ENCODE measurements around the gene FYN.

FYN gene

GRCh38 chr6:111884068-111884467 lies 10.8 kb upstream of the FYN start:
- in situ Hi-C loops (cut with MboI; ENCODE audit: low sequenced_read_pairs), result no loop called here

DNA sequence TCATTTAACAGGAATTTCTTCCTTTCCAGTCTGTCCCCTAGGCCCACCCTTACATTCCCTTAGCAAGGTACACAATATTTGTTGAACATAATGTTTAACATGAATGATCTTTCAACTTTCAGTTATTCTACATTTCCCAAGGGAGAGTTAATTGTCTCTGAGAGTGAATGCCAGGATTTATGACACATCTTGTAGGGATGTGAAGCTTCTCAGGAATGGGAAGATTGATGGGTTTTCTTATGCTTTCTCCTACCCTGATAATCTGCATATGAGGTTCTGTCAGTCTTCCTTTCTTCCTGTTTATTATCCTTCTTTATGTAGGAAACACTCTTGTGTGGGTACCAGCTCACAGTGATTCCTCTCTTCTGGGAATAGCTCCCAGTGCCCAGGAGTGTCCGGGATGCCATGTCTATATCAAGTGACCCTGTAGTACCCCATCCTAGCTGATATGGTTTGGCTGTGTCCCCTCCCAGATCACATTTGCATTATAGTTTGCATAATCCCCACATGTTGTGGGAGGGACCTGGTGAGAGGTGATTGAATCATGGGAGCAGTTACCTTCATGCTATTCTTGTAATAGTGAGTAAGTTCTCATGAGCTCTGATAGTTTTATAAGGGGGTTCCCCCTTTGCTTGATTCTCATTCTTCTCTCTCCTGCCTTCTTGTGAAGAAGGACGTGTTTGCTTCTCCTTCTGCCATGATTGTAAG lies 7.1 kb upstream of the FYN start:
- in situ Hi-C loops (cut with MboI; ENCODE audit: low sequenced_read_pairs), result no loop called here

- in situ Hi-C loops (cut with MboI; ENCODE audit: low sequenced_read_pairs), result no loop called here
Observed at GRCh38 chr6:111875741-111876140, 2.5 kb upstream of the FYN start.

DNA sequence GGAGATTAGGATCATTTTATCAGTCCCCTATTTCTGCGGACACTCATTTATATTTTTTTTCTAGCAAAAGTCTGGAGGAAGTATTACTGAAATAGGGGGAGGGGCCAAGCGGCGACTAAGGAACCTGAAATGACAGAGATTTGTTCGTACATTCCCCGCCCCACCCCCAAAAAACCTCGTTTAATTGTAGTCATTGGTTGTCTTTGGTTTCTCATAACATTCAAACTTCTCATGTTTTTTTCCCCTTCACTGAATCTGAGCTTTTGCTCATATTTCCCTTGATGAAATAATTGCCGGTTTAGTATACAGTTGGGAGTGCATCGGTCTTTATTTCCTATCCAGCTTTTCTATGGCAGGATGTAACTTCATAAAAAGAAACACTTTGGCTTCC lies 768 bp upstream of the FYN start:
- in situ Hi-C loops (cut with MboI; ENCODE audit: low sequenced_read_pairs), result no loop called here

GRCh38 chr6:111872401-111873177 lies 663 bp downstream of the FYN start:
- in situ Hi-C loops (cut with MboI; ENCODE audit: low sequenced_read_pairs), result no loop called here

DNA sequence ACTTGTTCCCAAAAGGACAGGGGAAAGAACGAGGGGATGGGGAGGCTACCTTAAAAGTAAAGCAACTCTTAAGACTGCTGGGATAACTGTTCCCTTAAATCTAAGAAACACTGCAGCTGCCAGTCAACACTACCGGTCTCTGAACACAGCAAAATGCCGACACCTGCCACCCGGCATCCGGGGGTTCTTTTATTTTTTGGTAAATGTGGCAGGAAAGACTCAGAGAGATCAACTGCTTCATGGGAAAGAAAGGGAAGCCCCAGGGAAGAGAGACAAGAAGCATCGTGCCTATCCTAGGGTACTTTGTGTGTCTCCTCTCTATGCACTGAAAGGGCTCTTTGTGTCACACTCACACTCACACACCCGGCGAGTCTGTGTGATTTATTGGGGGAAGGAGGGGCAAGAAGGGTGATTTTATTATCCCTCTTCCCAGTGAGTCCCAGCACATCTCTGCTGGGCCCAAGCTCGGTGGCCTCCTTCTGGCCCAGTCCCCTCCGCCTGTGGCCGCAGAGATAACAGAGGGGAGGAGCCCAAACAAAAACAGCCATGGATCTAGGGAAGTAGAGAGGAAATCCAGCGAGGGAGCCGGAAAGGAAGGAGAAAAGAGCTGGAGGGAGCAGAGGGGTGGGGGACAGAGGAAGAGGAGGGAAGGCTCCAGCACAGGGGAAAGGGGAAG lies 1.4 kb downstream of the FYN start:
- in situ Hi-C loops (cut with MboI; ENCODE audit: low sequenced_read_pairs), result no loop called here

DNA sequence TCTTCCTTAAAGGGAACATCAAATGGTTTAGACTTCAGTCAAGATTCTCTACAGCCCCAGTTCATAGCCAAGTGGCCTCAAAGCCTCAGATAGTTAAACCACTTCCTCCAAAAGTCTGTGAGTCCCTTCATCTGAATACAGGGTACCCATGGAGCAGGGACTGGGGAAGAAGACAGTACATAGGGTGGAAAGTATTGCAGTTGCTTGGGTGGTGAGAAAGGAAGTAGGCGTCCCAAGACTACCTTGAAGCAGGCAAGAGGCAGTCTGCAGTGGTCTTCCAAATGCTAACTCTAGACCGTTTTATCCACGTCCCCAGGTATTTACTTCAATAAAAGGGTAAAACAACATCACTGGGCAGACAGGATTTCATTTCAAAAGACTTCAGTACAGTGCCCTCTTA lies 2.0 kb downstream of the FYN start:
- in situ Hi-C loops (cut with MboI; ENCODE audit: low sequenced_read_pairs), result no loop called here

- in situ Hi-C loops (cut with MboI; ENCODE audit: low sequenced_read_pairs), result no loop called here
Observed at GRCh38 chr6:111870742-111871064, 2.5 kb downstream of the FYN start.

GRCh38 chr6:111870051-111870741 lies 3.1 kb downstream of the FYN start:
- in situ Hi-C loops (cut with MboI; ENCODE audit: low sequenced_read_pairs), result no loop called here

- in situ Hi-C loops (cut with MboI; ENCODE audit: low sequenced_read_pairs), result no loop called here
Observed at GRCh38 chr6:111866857-111867256, 6.4 kb downstream of the FYN start.

DNA sequence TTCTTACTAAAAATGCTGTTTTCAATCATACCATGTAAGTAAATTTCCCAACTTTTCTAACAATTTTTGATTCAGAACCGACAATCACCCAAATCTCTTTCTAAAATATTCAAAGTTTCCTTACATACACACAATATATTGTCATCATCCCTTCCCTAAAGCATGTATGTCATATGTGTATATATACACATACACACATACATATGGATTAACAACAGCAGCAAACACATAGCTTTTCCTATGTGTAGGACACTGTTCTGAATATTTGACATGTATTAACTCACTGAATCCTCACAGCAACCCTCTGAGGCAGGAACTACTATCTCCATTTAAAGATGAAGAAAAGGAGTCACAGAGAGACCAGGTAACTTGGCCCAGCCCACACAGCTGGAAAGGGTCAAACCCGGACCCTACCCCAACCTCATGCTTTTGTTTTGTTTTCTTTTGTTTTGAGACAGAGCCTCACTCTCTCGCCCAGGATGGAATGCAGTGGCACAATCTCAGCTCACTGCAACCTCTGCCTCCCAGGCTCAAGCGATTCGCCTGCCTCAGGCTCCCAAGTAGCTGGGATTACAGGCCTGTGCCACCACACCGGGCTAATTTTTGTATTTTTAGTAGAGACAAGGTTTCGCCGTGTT lies 7.2 kb downstream of the FYN start:
- in situ Hi-C loops (cut with MboI; ENCODE audit: low sequenced_read_pairs), result no loop called here

DNA sequence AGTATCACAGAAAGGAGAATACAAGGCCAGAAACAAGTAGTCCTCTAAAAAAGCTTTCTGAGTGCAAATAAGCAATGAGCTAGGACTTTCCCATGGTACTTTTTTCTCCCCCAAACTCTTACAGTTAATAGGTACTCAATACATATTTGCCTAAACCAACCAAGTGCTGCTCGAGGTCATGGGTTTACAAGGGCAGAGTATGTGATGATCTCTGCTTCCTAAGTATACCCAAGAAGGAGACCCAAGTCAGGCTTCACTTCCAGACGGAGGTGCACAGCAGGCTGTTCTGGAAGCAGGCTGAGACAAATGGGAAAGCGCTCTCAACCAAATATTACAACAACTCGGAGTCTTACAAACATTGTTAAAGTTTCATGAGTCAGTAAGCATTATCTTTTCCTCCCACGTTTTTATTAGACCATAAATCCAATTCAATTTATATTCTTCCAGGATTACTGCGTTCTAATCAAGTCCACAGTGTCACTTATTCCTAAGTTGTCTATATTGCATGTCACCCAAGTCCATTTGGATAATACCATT lies 8.1 kb downstream of the FYN start:
- in situ Hi-C loops (cut with MboI; ENCODE audit: low sequenced_read_pairs), result no loop called here

GRCh38 chr6:111864138-111865048 lies 8.9 kb downstream of the FYN start:
- in situ Hi-C loops (cut with MboI; ENCODE audit: low sequenced_read_pairs), result no loop called here

DNA sequence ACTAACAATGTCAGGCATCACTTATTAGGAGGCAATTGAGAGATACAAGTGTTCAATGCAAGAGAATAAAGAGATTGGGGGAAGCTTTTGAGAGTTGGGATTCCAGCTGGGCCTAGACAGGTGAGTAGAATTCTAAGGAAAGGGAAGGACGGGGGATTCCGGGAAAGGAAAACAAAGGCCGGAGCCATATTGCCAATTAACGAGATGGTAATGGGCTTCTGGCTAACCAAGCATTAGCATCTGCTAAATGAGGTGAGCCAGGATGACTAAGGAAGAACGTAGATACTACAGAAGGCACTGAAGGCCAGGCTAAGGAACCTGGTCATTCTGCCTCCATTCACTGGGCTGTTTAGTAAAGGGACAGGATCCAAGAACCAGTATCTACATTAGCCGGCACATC lies 10.5 kb downstream of the FYN start:
- in situ Hi-C loops (cut with MboI; ENCODE audit: low sequenced_read_pairs), result no loop called here

GRCh38 chr6:111862314-111862713 lies 10.9 kb downstream of the FYN start:
- in situ Hi-C loops (cut with MboI; ENCODE audit: low sequenced_read_pairs), result no loop called here

DNA sequence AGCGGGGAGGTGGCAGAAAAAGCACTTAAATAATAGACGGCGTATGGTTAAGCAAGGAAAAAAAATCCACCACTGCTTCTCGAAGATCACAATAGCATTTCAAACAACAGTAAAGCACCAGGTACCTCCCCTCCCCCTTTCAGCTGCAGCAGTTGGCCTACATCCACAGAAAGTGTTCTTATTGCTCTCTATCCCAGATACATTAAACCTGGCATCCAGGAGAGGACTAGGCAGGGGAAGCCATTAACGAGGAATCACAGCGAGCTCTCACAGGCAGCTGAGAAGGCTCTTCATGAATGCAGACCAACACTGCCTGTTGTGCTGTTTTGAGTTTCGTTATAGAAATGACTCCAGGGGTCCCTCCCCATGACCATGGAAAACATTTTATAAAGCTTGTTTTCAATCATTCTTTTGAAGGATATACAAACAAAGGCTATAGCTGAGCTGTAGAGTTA lies 11.8 kb downstream of the FYN start:
- in situ Hi-C loops (cut with MboI; ENCODE audit: low sequenced_read_pairs), result no loop called here

DNA sequence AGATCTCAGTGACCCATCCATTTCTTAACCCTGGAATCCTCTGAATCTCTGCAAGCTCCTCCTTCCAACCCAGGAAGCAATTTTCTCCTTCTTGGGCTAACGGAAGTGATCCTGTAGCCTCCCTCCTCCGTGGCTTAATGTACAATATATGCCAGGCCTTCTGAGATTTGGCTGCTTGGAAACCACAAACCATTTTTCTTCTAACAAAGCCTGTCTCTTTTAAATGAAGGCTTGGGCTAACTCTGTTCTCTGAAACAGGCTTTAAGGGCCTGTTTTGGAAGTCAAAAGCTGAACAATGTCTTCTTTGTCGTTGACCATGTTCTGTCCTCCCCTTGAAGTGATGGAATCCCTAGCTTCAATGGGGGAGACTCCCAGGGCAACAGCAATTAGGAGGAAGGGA lies 14.9 kb downstream of the FYN start:
- in situ Hi-C loops (cut with MboI; ENCODE audit: low sequenced_read_pairs), result no loop called here

DNA sequence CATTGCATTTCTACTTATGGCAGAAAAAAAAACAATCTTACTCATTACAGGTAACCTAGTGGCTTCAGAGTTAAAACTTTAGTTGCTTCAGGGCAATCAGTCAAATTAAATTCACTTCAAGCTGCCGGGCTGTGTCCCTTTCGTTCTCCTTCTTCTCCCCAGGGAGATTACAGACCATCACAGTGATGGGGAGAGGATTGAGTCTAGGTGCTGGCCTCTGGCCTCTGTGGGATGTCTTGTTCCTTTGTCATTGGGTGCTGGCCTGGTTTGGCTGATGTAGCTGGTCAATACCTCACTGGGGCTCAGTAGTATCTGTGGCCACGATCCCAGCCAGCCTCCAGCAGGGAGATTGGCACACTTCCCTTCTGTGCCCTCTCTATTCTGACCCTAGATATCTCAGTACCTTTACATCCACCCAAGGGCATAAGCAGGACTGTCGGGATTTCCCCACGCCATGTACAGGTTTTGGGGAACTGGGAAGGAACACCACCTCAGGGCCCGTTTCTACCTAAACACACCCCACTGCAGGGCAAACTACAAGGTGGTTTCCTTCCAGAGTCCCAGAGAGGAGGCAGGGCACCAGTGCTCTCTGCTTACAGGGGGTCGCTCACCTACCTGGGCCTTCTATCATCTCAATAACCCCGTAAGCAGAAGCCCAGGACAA lies 15.4 kb downstream of the FYN start:
- in situ Hi-C loops (cut with MboI; ENCODE audit: low sequenced_read_pairs), result no loop called here

GRCh38 chr6:111855753-111856152 lies 17.5 kb downstream of the FYN start:
- in situ Hi-C loops (cut with MboI; ENCODE audit: low sequenced_read_pairs), result no loop called here

Data from HL-60/S4 treated with phorbol 12-myristate 13-acetate at 8.2 ng/mL for 4 days and 3 days (cell line).